Sigmoid colon (tissue), 7 donors: Measurements from ENCODE around the gene CFAP20. TPM values are rescaled to one million over a fixed set of nuclear protein-coding genes. Genes with fewer than 3 reads are reported as not detected.
"Not testable (repeated sequence)": the region's sequence is repeated elsewhere in the genome, so short reads cannot be mapped to it uniquely, and the experiment has no call there.

ENCODE experiments used
- DNase-seq: peaks from one replicate; pipeline ENCODE4 v3.0.0-alpha.2; 2019
- H3K27ac ChIP-seq, 4 donors: fragments of 200-600 bp; sonication (generic); one replicate each; pipeline ENCODE4 v1.5.1; 2016 to 2019; ENCODE audit warnings: mild to moderate bottlenecking in 1 of 4
- H3K27me3 ChIP-seq, 3 donors: fragments of 200-600 bp; sonication (generic); one replicate each; pipeline ENCODE4 v1.5.1; 2019; ENCODE audit warnings: mild to moderate bottlenecking in 1 of 3
- H3K36me3 ChIP-seq, 4 donors: fragments of 200-600 bp; sonication (generic); one replicate each; pipeline ENCODE4 v1.5.1; 2016 to 2019
- H3K4me1 ChIP-seq, 4 donors: fragments of 200-600 bp; sonication (generic); one replicate each; pipeline ENCODE4 v1.5.1; 2017 to 2019
- H3K4me3 ChIP-seq, 4 donors: fragments of 200-600 bp; sonication (generic); one replicate each; pipeline ENCODE4 v1.5.1; 2017 to 2019; ENCODE audit warnings: mild to moderate bottlenecking in 2 of 4, moderate library complexity in 1 of 4
- H3K9me3 ChIP-seq, 4 donors: fragments of 200-600 bp in 3 of 4; sonication (generic) in 3 of 4; one replicate each; pipeline versions ENCODE4 v1.5.1 to v1.6.1; 2013 to 2019
- CTCF ChIP-seq, 4 experiments: fragments of 450-650 bp in 3 of 4; fragments of 200-600 bp in 1 of 4; IDR thresholded peaks; one replicate each; pipeline ENCODE4 v1.5.1; 2016 to 2019; ENCODE audit warnings: antibody characterized with exemption in 4 of 4, mild to moderate bottlenecking in 3 of 4, moderate library complexity in 2 of 4
- EP300 ChIP-seq, 4 donors: sonication (generic); formaldehyde crosslinking; IDR thresholded peaks; one replicate each; pipeline ENCODE4 v1.6.1; 2017; ENCODE audit warnings: antibody characterized with exemption in 4 of 4
- POLR2A ChIP-seq, 2 donors: fragments of 450-650 bp; IDR thresholded peaks; one replicate each; pipeline ENCODE4 v1.6.1; 2016; ENCODE audit warnings: antibody characterized with exemption in 2 of 2, mild to moderate bottlenecking in 2 of 2, moderate library complexity in 2 of 2
- POLR2AphosphoS5 ChIP-seq, 4 donors: sonication (generic); formaldehyde crosslinking; IDR thresholded peaks; one replicate each; pipeline ENCODE4 v1.6.1; 2017; ENCODE audit warnings: antibody characterized with exemption in 4 of 4
- WGBS, 2 donors: extraction: QIAGEN DNeasy Blood & Tissue Kit; methylation state at CpG; one replicate each; pipeline ENCODE4 v1.1.7; 2013; 5-methylcytosine and 5-hydroxymethylcytosine counted together
- intact Hi-C: fragments of 100-400 bp; cut with DNase I; formaldehyde crosslinking; loops from one replicate; pipeline ENCODE4 v1.15.1; 2023
- polyA plus RNA-seq, 3 donors: library from polyadenylated mRNA; stranded (reverse); fragments of 200-250 nt; gene quantifications; one replicate each; pipeline ENCODE4 v1.2.3, GENCODE V29; 2013
- total RNA-seq, 4 donors: library from RNA; depleted of rRNA; stranded (reverse); fragments of >200 nt; gene quantifications; one replicate each; pipeline ENCODE4 v1.1.0, GENCODE V29; 2016
- donor health status: healthy with polysubstance abuse.
- donor health status: Bipolar disorder and iron deficiency.
- donor health status: healthy.

Gene CFAP20
- total and polyA plus RNA-seq, 7 donors = 11.9 to 42.5 (median 28.3) TPM

- intact Hi-C loops = no loop called here
These were observed 42.6 kb downstream of the CFAP20 start for GRCh38 chr16:58086381-58087208.

GRCh38 chr16:58085584-58086251 is 43.5 kb downstream of the CFAP20 start:
- H3K27ac ChIP-seq = no peak overlapping the region
- 84% methylated on average over 21 of the region's 21 CpGs for WGBS, 2 donors

More at GRCh38 chr16:58086381-58087208, 42.6 kb downstream of the CFAP20 start:
- Histone ChIP-seq H3K36me3 (no peaks in the 10 kb centered on the region), H3K4me3 (no peak overlapping the region), H3K4me1 (no peaks in the 10 kb centered on the region), H3K27me3 (no peaks in the 10 kb centered on the region), H3K27ac (no peak overlapping the region), H3K9me3 (no peaks in the 10 kb centered on the region)
- TF ChIP-seq POLR2A (IDR thresholded peaks at IDR 0.05) = no peak
- TF ChIP-seq POLR2AphosphoS5 (IDR thresholded peaks at IDR 0.05) = no peak
- no peak for TF ChIP-seq EP300 (IDR thresholded peaks at IDR 0.05)
- TF ChIP-seq CTCF (IDR thresholded peaks at IDR 0.05) = no peak
- DNase-seq = no peak
- 77 to 87% methylated on average over 19 of the region's 19 CpGs for WGBS, 2 donors

DNA sequence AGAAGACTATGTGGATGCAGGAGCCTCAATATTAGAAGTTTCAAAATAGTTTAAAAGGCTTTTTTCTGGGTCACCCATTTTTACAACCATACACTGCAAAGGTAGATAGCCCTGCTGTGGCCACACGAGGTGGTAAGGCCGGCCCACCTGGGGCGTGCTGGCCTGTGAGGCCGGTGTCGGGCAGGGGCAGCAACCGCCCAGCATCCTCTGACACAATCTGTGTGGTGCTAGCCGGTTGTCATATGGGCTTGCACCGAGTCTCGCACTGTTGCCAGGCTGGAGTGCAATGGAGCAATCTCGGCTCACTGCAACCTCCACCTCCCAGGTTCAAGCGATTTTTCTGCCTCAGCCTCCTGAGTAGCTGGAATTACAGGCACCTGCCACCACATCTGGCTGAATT is 44.0 kb downstream of the CFAP20 start:
- Histone ChIP-seq H3K36me3 (no peaks in the 10 kb centered on the region), H3K4me1 (no peaks in the 10 kb centered on the region), H3K4me3 (no peak overlapping the region), H3K27ac (no peak overlapping the region), H3K27me3 (no peaks in the 10 kb centered on the region), H3K9me3 (no peaks in the 10 kb centered on the region)
- TF ChIP-seq POLR2A (IDR thresholded peaks at IDR 0.05) = no peak
- no peak for TF ChIP-seq EP300 (IDR thresholded peaks at IDR 0.05)
- intact Hi-C loops = no loop called here
- DNase-seq = no peak
- 92 to 94% methylated on average over 11 of the region's 11 CpGs for WGBS, 2 donors

More at GRCh38 chr16:58085584-58086251, 43.5 kb downstream of the CFAP20 start:
- H3K4me3 ChIP-seq = no peak overlapping the region
- no peaks in the 10 kb centered on the region for H3K9me3 ChIP-seq
- DNase-seq = no peak
- H3K27me3 ChIP-seq = no peaks in the 10 kb centered on the region
- no peaks in the 10 kb centered on the region for H3K36me3 ChIP-seq
- no peaks in the 10 kb centered on the region for H3K4me1 ChIP-seq
- no peak for TF ChIP-seq POLR2A (IDR thresholded peaks at IDR 0.05)
- no peak for TF ChIP-seq POLR2AphosphoS5 (IDR thresholded peaks at IDR 0.05)
- no peak for TF ChIP-seq EP300 (IDR thresholded peaks at IDR 0.05)
- no peak for TF ChIP-seq CTCF (IDR thresholded peaks at IDR 0.05)
- intact Hi-C loops = no loop called here

DNA sequence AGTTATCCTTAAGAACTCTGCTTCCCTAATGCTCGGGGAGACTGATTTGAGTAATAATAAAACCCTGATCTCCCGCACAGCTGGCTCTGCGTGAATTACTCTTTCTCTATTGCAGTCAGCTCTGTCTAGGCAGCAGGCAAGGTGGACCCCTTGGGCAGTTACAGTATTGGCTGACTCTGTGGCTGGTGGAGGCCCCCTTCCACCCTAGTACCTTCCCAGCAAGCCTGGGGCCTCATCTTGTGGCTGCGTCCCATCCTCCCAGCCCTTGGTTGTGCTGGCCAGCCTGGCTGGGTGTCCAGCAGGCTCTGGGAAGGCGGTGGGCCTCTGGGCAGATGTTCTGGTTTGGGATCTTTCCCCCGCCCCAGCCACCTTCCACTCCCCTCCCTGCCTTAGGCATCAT is 44.5 kb downstream of the CFAP20 start:
- WGBS, 2 donors = 80 to 88% methylated on average over 6 of the region's 6 CpGs
- TF ChIP-seq CTCF (IDR thresholded peaks at IDR 0.05) (no peak), EP300 (IDR thresholded peaks at IDR 0.05) (no peak), POLR2A (IDR thresholded peaks at IDR 0.05) (no peak), POLR2AphosphoS5 (IDR thresholded peaks at IDR 0.05) (no peak)
- Histone ChIP-seq H3K36me3 (no peaks in the 10 kb centered on the region), H3K4me1 (no peaks in the 10 kb centered on the region), H3K9me3 (no peaks in the 10 kb centered on the region), H3K27ac (no peak overlapping the region), H3K4me3 (no peak overlapping the region), H3K27me3 (no peaks in the 10 kb centered on the region)
- intact Hi-C loops = no loop called here
- DNase-seq = no peak

DNA sequence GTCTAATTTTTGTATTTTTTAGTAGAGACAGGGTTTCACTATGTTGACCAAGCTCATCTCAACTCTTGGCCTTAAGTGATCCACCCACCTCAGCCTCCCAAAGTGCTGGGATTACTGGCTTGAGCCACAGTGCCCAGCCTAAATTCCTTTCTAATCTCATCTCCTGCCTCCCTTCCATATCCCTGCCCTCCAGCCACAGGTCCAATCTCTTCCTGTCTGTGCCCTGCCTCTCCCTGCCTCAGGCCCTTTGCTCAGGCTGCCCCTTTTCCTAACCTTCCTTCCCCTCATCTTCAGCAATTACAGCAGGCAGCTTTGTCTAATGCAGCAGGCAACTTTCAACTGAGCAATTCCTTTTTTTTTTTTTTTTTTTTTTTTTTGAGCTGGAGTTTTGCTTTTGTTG is 46.8 kb downstream of the CFAP20 start:
- TF ChIP-seq EP300 (IDR thresholded peaks at IDR 0.05) = no peak
- no peak for TF ChIP-seq POLR2A (IDR thresholded peaks at IDR 0.05)
- no peak for TF ChIP-seq CTCF (IDR thresholded peaks at IDR 0.05)
- no peak for TF ChIP-seq POLR2AphosphoS5 (IDR thresholded peaks at IDR 0.05)
- Histone ChIP-seq H3K36me3 (no peaks in the 10 kb centered on the region), H3K4me1 (no peaks in the 10 kb centered on the region), H3K27me3 (no peaks in the 10 kb centered on the region), H3K4me3 (no peak overlapping the region), H3K9me3 (no peaks in the 10 kb centered on the region), H3K27ac (no peak overlapping the region)
- no peak for DNase-seq
- intact Hi-C loops = no loop called here

DNA sequence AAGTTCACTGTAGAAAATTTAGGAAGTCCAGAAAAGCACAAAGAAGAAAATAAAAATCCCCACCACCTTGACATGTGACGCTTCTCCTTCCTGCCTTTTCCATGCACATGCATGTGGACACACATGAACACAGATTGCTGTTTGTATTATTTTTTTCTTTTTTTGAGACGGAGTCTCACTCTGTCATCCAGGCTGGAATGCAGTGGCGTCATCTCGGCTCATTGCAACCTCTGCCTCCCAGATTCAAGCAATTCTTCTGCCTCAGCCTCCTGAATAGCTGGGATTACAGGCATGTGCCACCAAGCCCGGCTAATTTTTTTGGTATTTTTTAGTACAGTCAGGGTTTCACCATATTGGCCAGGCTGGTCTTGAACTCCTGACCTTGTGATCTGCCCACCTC is 48.5 kb downstream of the CFAP20 start:
- intact Hi-C loops = not testable (repeated sequence)

More for the DNA sequence above, 48.5 kb downstream of the CFAP20 start:
- H3K27me3 ChIP-seq, H3K4me3 ChIP-seq, H3K36me3 ChIP-seq, H3K9me3 ChIP-seq, DNase-seq, H3K27ac ChIP-seq, H3K4me1 ChIP-seq: not testable (repeated sequence)
- 88 to 93% methylated on average over 5 of the region's 5 CpGs for whole genome bisulfite sequencing, 2 donors
